GM12872 (cell line): ENCODE results near the gene PRC1.

Experiments used
- TF ChIP-seq, protein P1 (sequence below): IDR thresholded peaks from 3 replicates; pipeline ENCODE4 v1.5.1; 2011; ENCODE audit warnings: low read depth, mild to moderate bottlenecking, low read length, moderate library complexity; ENCODE audit not compliant: insufficient read depth

Gene PRC1

DNA sequence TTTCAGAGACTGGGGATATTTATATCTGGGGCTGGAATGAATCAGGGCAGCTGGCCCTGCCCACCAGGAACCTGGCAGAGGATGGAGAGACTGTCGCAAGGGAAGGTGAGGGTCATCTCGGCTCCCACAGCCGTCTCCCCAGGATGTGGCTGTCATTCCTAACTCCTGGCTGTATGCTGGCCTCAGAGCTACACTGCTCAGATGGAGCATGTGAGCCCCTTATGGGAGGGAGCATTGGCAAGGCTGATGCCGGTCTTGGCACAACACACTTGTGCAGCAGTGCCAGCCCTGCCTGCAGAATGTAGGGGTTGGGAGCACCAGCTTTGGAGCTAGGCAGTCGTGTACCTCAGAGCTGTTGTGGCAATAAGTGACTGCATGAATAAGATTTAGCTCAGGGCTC is 34.4 kb downstream of the PRC1 start:
- TF ChIP-seq, protein P1, sequence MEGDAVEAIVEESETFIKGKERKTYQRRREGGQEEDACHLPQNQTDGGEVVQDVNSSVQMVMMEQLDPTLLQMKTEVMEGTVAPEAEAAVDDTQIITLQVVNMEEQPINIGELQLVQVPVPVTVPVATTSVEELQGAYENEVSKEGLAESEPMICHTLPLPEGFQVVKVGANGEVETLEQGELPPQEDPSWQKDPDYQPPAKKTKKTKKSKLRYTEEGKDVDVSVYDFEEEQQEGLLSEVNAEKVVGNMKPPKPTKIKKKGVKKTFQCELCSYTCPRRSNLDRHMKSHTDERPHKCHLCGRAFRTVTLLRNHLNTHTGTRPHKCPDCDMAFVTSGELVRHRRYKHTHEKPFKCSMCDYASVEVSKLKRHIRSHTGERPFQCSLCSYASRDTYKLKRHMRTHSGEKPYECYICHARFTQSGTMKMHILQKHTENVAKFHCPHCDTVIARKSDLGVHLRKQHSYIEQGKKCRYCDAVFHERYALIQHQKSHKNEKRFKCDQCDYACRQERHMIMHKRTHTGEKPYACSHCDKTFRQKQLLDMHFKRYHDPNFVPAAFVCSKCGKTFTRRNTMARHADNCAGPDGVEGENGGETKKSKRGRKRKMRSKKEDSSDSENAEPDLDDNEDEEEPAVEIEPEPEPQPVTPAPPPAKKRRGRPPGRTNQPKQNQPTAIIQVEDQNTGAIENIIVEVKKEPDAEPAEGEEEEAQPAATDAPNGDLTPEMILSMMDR = no peak

DNA sequence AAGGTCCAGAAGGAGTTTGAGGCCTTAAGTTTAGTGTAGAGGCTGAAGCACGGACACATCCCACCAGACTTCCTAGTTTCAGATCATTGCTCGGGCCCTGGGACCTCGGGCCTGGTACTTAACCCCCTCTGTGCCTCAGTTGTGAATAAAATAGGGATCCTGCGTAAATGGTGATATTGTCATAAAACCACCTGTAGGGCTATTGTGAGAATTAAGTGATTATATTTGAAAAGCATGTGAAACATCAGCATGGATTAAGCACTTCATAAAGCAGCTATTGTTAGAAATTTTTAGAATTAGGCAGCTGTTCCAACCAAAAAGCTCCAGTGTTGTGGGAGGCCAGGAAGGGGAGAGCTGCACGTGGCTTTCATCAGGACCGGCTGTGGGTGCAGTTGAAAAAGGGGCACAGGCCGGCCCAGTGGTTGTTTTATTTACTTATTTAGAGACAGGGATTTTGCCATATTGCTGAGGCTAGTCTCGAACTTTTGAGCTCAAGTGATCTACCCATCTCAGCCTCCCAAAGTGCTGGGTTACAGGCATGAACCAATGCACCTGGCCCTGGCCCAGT is 35.2 kb downstream of the PRC1 start:
- TF ChIP-seq, protein P1 = no peak

DNA sequence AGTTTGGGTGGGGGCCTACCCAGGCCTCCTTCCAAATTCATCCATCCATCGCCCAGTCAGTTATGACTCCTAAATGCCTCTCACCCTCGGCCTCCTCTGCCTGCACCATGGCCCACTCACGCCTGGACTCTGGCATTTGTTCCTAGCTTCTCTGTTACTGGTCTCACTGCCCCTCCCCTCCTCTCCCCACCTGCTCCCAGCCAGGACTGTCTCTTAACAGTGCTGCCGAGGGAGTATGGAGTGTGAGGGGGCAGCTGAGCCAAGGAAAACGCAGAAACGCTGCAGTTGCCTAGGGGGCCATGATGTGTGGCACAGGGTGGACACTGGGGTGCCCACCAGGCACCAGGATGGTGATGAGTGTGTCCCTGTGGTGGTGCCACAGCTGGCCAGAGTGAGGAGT is 36.5 kb downstream of the PRC1 start:
- TF ChIP-seq, protein P1 = no peak

DNA sequence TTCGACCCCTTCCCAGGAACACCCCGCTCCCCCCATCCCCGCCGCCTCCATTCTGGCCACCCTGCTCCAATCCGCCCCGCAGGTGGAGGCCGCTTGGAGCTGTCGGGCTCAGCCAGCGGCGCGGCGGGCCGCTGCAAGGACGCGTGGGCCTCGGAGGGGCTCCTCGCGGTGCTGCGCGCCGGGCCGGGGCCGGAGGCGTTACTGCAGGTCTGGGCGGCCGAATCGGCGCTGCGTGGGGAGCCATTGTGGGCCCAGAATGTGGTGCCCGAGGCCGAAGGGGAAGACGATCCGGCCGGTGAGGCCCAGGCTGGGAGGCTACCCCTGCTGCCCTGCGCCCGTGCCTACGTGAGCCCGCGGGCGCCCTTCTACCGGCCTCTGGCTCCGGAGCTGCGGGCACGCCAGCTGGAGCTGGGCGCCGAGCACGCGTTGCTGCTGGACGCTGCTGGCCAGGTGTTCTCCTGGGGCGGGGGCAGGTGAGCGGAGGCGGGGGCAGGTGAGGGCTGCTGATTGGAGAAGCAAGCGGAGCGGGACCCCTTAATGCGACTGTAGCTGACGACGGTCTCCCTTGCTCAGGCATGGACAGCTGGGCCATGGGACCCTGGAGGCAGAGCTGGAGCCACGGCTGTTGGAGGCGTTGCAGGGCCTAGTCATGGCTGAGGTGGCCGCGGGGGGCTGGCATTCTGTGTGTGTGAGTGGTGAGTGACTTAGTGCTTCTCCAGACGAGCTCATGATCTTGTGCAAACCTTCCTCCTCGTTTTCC is 37.1 kb downstream of the PRC1 start:
- TF ChIP-seq, protein P1 = no peak

DNA sequence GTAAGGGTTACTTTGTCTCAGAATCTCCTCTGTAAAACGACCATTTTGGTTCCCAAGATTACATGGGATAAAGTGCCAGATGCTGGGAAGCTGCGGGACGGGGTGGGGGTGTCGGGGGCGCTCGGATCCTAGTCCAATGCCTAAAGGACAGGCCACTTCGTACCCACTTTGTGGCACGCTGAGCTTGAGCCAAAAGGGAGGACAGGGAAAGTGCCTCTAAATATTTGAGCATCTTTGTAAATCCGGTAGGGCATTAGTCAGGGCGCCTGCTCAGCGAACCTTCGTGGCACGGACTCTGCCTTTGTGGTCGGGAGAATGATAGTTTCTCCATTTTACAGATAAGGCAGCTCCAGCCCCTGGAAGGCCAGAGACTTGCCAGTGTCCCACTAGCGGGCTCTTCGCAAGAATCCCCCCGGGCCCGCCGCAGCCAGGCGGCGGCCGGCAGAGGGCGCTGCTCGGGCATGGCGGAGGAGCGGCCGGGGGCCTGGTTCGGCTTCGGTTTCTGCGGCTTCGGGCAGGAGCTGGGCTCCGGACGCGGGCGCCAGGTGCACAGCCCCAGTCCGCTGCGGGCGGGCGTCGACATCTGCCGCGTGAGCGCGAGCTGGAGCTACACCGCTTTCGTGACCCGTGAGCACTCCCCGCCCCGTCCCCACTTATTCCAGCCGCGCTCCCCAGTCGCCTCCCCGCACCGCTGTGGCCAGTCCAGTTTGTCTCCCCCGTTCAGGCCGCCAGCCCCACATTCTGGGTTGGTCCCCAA is 37.9 kb downstream of the PRC1 start:
- TF ChIP-seq, protein P1 = no peak

DNA sequence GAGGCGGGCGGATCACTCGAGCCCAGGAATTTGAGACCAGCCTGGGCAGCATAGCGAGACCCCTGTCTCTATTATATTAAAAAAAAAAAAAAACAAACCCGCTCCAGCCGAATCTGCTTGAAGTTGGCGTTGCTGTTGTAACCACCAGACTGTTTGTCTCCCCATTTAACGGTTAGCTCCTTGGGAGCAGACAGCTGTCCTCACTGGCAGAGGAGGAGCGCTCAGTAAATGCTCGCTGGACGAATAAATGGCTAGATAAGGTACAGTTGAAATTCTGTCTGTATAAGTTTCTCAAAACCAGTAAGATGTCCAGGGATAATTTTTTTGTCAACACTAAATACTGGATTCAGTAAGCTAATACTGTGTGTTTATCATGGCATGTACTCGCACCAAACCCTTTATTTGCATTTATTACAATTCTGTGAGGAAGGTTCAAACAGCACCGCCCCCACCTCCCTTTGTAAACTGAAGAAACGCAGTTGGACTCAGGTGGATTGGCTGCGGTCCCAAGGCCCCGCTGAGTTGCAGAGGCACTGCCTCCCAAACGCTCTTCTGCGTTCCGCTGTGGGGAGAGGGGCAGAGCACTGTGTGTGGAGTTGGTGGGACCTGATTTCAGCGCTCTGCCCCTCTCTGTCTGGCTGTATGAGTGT is 38.6 kb downstream of the PRC1 start:
- TF ChIP-seq, protein P1 = no peak

DNA sequence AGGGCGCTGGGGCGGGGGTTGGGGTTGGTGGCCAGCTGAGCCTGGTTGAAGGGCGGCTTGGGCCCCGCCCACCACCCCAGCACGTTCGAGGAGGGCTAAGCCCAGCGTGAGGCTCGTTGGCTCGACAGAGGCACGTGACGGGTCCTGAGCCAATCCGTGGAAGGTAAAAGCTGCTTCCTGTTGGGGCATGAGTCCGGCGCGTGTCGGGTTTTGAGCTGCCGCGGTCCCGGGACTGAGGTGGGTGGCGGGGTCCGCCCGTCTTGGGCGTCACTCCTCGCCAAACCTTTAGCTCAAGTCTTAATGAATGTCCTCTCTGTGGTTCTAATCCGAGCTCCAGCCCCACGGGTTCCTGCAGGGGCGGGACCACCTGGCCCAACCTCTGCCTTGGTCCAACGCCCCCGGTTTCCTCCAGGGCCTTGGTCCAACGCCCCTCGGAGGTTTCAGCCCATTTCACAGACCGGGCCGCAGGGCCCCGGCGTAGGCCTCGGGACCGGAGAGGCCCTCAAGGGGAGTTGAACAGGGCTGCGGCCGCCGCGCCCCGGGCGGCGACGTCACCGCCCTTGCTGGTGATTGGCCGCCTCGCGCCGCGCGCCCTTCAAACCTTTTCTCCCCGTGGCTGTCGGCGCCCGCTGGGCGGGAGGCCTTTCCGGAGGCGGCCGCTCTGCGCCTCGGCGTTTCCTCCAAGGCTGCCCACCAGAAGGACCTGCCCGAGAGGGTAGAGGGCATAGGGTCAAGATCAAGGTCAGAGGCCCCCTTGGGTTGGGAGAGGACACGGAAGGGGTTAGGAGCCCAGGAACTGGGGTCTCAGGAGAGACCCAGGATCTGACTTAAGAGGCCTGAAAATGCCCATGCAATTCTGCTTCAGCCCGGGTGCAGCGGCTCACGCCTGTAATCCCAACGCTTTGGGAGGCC is 39.4 kb downstream of the PRC1 start, which contains the start of gene RCCD1:
RCCD1 (plus strand) TSS at position 173 of the 912 bp plus-strand sequence. CDS start 1,851 bp downstream, outside the sequence.
- TF ChIP-seq, protein P1 = no peak
